22Rv1 (cell line): Measurements from ENCODE around the gene COBLL1.

ENCODE experiments used
- H3K27ac ChIP-seq: fragments of 450-650 bp; 2 replicates; pipeline ENCODE4 v1.5.1; 2017
- CTCF ChIP-seq: fragments of 450-650 bp; IDR thresholded peaks from 2 replicates; pipeline ENCODE4 v1.5.1; 2017; ENCODE audit warnings: mild to moderate bottlenecking
- ZFX ChIP-seq: fragments of 450-650 bp; IDR thresholded peaks from 2 replicates; pipeline ENCODE4 v1.6.1; 2017; ENCODE audit warnings: antibody characterized with exemption, borderline replicate concordance

Gene COBLL1

GRCh38 chr2:164803776-164804466 is 37.7 kb downstream of the COBLL1 start:
- no peak for TF ChIP-seq CTCF
- H3K27ac ChIP-seq = no peak overlapping the region

DNA sequence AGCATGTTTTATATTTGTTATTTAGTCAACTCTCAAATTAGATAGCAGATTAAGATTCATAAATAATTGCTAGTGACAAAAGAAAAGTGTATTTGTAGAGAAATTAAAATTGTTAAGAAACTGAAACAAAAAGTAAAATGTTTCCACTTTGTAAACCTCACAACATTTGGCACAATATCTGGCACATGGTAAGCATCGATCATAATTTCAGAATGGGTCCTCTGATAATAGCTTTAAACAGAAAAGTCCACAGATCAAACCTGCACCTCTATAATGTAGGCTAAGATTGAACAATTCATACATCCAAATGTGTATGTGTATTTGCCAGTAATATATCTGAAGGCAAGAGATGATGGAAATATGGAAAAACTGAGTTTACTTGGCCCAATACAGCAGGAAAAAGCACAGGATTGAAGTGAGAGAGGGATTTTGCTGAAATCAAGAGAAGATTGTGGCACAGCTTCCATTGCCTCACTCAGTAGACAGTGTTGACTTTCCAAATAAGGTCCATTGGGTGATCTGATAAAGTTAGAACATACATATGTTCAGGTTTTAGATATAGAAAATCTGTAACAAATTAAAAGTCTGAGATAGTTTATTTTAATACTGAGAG is 39.4 kb downstream of the COBLL1 start:
- no peak overlapping the region for H3K27ac ChIP-seq
- TF ChIP-seq ZFX = no peak

DNA sequence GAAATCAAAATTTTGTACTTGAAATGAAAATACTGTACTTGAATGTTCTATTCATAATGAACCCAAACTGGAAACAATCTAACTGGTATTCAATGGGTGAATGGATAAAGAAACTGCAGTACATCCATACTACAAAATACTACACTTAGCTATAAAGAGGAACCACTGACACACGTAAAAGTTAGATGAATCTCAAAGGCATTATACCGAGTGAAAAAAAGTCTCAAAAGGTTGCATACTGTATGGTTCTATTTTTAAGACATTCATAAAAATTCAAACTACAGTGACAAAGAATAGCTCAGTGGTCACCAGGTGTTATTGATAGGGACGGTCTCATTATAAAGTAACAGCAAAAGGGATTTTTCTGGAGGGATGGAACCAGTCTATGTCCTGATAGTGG is 41.1 kb downstream of the COBLL1 start:
- TF ChIP-seq CTCF = no peak
- no peak for TF ChIP-seq ZFX
- no peak overlapping the region for H3K27ac ChIP-seq

DNA sequence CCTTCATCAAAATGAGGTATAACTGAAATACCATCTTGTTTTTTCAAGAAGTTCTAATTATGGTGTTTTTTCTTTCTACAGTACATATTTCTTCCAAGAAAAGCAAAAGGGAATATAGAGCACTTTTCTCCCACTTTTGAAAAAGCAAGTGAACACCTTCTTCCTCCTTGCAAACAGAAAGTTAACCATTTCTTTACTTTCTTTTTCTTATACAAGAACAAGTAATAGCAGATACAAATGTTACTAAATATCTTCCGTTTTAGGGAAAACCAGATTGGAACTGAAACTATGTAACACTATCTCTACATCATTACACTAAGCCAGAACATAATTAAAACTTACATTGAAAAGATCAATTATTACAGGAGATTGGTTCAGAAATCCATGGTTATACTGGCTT is 44.0 kb downstream of the COBLL1 start:
- H3K27ac ChIP-seq = no peak overlapping the region
- no peak for TF ChIP-seq ZFX
- no peak for TF ChIP-seq CTCF

- no peak overlapping the region for H3K27ac ChIP-seq
- no peak for TF ChIP-seq CTCF
- TF ChIP-seq ZFX = no peak
Measured at GRCh38 chr2:164796999-164797398, 44.6 kb downstream of the COBLL1 start.

- no peak overlapping the region for H3K27ac ChIP-seq
- no peak for TF ChIP-seq ZFX
- no peak for TF ChIP-seq CTCF
Measured at GRCh38 chr2:164794432-164795231, 47.0 kb downstream of the COBLL1 start.

GRCh38 chr2:164794016-164794415 is 47.6 kb downstream of the COBLL1 start:
- TF ChIP-seq ZFX (no peak), CTCF (no peak)
- no peak overlapping the region for H3K27ac ChIP-seq
